Activated T-helper 17 cell treated with anti-CD3 and anti-CD28 coated beads, Interleukin-2, amount 50 U/mL, for 72 hours (primary cell): Measurements from ENCODE around the gene KCNIP1. TPM values are rescaled to one million over a fixed set of nuclear protein-coding genes. Genes with fewer than 3 reads are reported as not detected.

Experiments
- total RNA-seq, 2 donors: library from RNA; stranded (reverse); gene quantifications; one replicate each; pipeline ENCODE4 v1.2.3, GENCODE V29; 2022

The KCNIP1 gene
- total RNA-seq, 2 donors from 2014 or later: not detected

Other genes with a start within 250 kb of the KCNIP1 start
- gene LCP2, start 206.2 kb upstream of the KCNIP1 start, total RNA-seq: 100 to 1,000 TPM; 202 to 204 TPM
- gene KCNMB1, start 114.7 kb upstream of the KCNIP1 start, total RNA-seq: not detected